Breast epithelium (tissue), 4 donors: ENCODE data around the gene TMPRSS9. TPM values are rescaled to one million over a fixed set of nuclear protein-coding genes. Genes with fewer than 3 reads are reported as not detected.

ENCODE experiments used
- DNase-seq, 2 donors: peaks; one replicate each; pipeline ENCODE4 v3.0.0-alpha.2; 2019; ENCODE audit warnings: low spot score in 2 of 2
- H3K27ac ChIP-seq, 2 donors: fragments of 200-600 bp; sonication (generic) in 1 of 2; one replicate each; pipeline ENCODE4 v1.5.1; 2016 to 2019; ENCODE audit warnings: mild to moderate bottlenecking in 1 of 2
- H3K27me3 ChIP-seq, 2 donors: fragments of 200-600 bp; sonication (generic) in 1 of 2; one replicate each; pipeline versions ENCODE4 v1.5.1 to v1.6.0; 2017 to 2019; ENCODE audit warnings: control low read depth in 1 of 2, mild to moderate bottlenecking in 1 of 2
- H3K36me3 ChIP-seq: fragments of 200-600 bp; one replicate; pipeline ENCODE4 v1.5.1; 2019
- H3K4me1 ChIP-seq, 2 donors: fragments of 200-600 bp; sonication (generic); one replicate each; pipeline ENCODE4 v1.5.1; 2016 to 2019; ENCODE audit warnings: control low read depth in 1 of 2
- H3K4me3 ChIP-seq, 3 donors: fragments of 200-600 bp; sonication (generic); 1 replicate in 2 of 3; 2 replicates in 1 of 3; pipeline ENCODE4 v1.5.1; 2016 to 2019; ENCODE audit warnings: mild to moderate bottlenecking in 3 of 3, moderate library complexity in 2 of 3
- H3K9me3 ChIP-seq, 2 donors: fragments of 200-600 bp; sonication (generic) in 1 of 2; one replicate each; pipeline ENCODE4 v1.5.1; 2016 to 2019; ENCODE audit warnings: control low read depth in 1 of 2
- CTCF ChIP-seq, 3 donors: fragments of 450-650 bp; IDR thresholded peaks; one replicate each; pipeline ENCODE4 v1.5.1; 2016 to 2017; ENCODE audit warnings: antibody characterized with exemption in 3 of 3, mild to moderate bottlenecking in 3 of 3, moderate library complexity in 3 of 3
- POLR2A ChIP-seq: fragments of 450-650 bp; IDR thresholded peaks from one replicate; pipeline ENCODE4 v1.6.1; 2016; ENCODE audit warnings: antibody characterized with exemption, mild to moderate bottlenecking, moderate library complexity
- POLR2AphosphoS5 ChIP-seq, 3 donors: sonication (generic); formaldehyde crosslinking; IDR thresholded peaks; one replicate each; pipeline ENCODE4 v1.6.1; 2017; ENCODE audit warnings: antibody characterized with exemption in 3 of 3
- intact Hi-C: fragments of 100-400 bp; cut with DNase I; formaldehyde crosslinking; loops from one replicate; pipeline ENCODE4 v1.15.1; 2023; ENCODE audit warnings: low total_unique reads
- total RNA-seq, 3 donors: library from RNA; depleted of rRNA; stranded (reverse); fragments of >200 nt; gene quantifications; one replicate each; pipeline ENCODE4 v1.1.0, GENCODE V29; 2016

TMPRSS9 gene
- total RNA-seq, 3 donors from 2014 or later = under 0.01 TPM; not detected in 2

- Histone ChIP-seq H3K27me3 (no peaks in the 10 kb centered on the region), H3K36me3 (no peaks in the 10 kb centered on the region), H3K9me3 (no peaks in the 10 kb centered on the region), H3K27ac (no peak overlapping the region), H3K4me3 (no peak overlapping the region), H3K4me1 (peaks cover 7 to 9% of the 10 kb centered on the region in 2 donors)
- DNase-seq = no peak
- intact Hi-C loops = no loop called here
- TF ChIP-seq CTCF (IDR thresholded peaks at IDR 0.05) = no peak
- no peak for TF ChIP-seq POLR2A
- no peak for TF ChIP-seq POLR2AphosphoS5 (IDR thresholded peaks at IDR 0.05)
Measured at GRCh38 chr19:2325281-2326046, 34.6 kb upstream of the TMPRSS9 start.

GRCh38 chr19:2326699-2327360 is 33.2 kb upstream of the TMPRSS9 start:
- intact Hi-C loops = no loop called here
- TF ChIP-seq POLR2AphosphoS5 (IDR thresholded peaks at IDR 0.05) = no peak
- TF ChIP-seq POLR2A = no peak
- TF ChIP-seq CTCF (IDR thresholded peaks at IDR 0.05) = no peak
- no peak for DNase-seq
- Histone ChIP-seq H3K4me3 (peak overlapping the region in 1 of 3 donors; percentile 97), H3K27ac (no peak overlapping the region), H3K4me1 (peaks cover 7 to 9% of the 10 kb centered on the region in 2 donors), H3K27me3 (no peaks in the 10 kb centered on the region), H3K9me3 (no peaks in the 10 kb centered on the region), H3K36me3 (no peaks in the 10 kb centered on the region)

GRCh38 chr19:2327773-2328400 is 32.2 kb upstream of the TMPRSS9 start:
- intact Hi-C loops = no loop called here
- peak overlapping the region; percentile 96 to 97 (median 97) for H3K4me3 ChIP-seq
- H3K4me1 ChIP-seq = peaks cover 12 to 15% of the 10 kb centered on the region in 2 donors
- no peaks in the 10 kb centered on the region for H3K36me3 ChIP-seq
- no peaks in the 10 kb centered on the region for H3K27me3 ChIP-seq
- TF ChIP-seq CTCF (IDR thresholded peaks at IDR 0.05) = no peak
- no peaks in the 10 kb centered on the region for H3K9me3 ChIP-seq
- DNase-seq = no peak
- H3K27ac ChIP-seq = peak overlapping the region; percentile 87 to 91

- peak; percentile 87 to 89 for DNase-seq
- Histone ChIP-seq H3K4me3 (peak within 1 kb of the TSS; percentile 96 to 97 (median 97)), H3K27me3 (no peaks in the 10 kb centered on the region), H3K36me3 (no peaks in the 10 kb centered on the region), H3K4me1 (peaks cover 12 to 15% of the 10 kb centered on the region in 2 donors), H3K9me3 (no peaks in the 10 kb centered on the region), H3K27ac (peak within 1 kb of the TSS; percentile 87 to 91)
- TF ChIP-seq POLR2AphosphoS5 (IDR thresholded peaks at IDR 0.05) (peak; percentile 75 to 86 (median 81)), POLR2A (peak; percentile 39), CTCF (IDR thresholded peaks at IDR 0.05) (no peak)
- intact Hi-C loops = no loop called here
Measured at GRCh38 chr19:2328401-2329148, 31.5 kb upstream of the TMPRSS9 start, which contains the start of the genes LSM7 and SPPL2B. Gene LSM7, minus strand, starts transcription at chr19:2328586. Its CDS starts 20 bp downstream, at chr19:2328566. Gene SPPL2B, plus strand, starts transcription at chr19:2328684. Its CDS starts 26 bp downstream, at chr19:2328710.
